ENCODE results near the gene FAT3.

- TF ChIP-seq ZNF274 (IDR thresholded peaks at IDR 0.05; ENCODE audit: low read depth, low read length) (no peak), YY1 (IDR thresholded peaks at IDR 0.05; ENCODE audit: insufficient read depth, insufficient read length) (no peak), SUZ12 (IDR thresholded peaks at IDR 0.05; ENCODE audit: extremely low read depth, insufficient read depth, insufficient read length) (no peak)
Measured at GRCh38 chr11:92245700-92246271, 21.2 kb downstream of the FAT3 start.

Data from NT2/D1 (cell line).